OCI-M1 (cell line): ENCODE measurements around the gene GZMB.
"Not testable (repeated sequence)": the region's sequence is repeated elsewhere in the genome, so short reads cannot be mapped to it uniquely, and the experiment has no call there.

ENCODE experiments used
- DNase-seq: peaks from one replicate; lab custom pipeline; 2025; lab: John Stamatoyannopoulos, UW

GZMB gene

GRCh38 chr14:24634158-24634557 lies at the start of gene GZMB:
TSS of gene GZMB (minus strand) at chr14:24634190. CDS start at chr14:24634160, 30 bp downstream.
- no peak for DNase-seq

GRCh38 chr14:24681056-24681455 lies 47.1 kb upstream of the GZMB start:
- no peak for DNase-seq

GRCh38 chr14:24680516-24680915 lies 46.5 kb upstream of the GZMB start:
- no peak for DNase-seq

GRCh38 chr14:24679248-24679961 lies 45.4 kb upstream of the GZMB start:
- DNase-seq, result no peak

GRCh38 chr14:24678801-24679247 lies 44.8 kb upstream of the GZMB start:
- peak; percentile 87 for DNase-seq

GRCh38 chr14:24677956-24678355 lies 44.0 kb upstream of the GZMB start:
- DNase-seq, result no peak

- no peak for DNase-seq
Observed at GRCh38 chr14:24674204-24674970, 40.4 kb upstream of the GZMB start.

- no peak for DNase-seq
Observed at GRCh38 chr14:24673534-24674203, 39.7 kb upstream of the GZMB start.

GRCh38 chr14:24673059-24673458 lies 39.1 kb upstream of the GZMB start:
- no peak for DNase-seq

- DNase-seq, result no peak
Observed at GRCh38 chr14:24670594-24670993, 36.6 kb upstream of the GZMB start.

GRCh38 chr14:24669651-24670050 lies 35.7 kb upstream of the GZMB start:
- DNase-seq, result no peak

GRCh38 chr14:24665440-24665991 lies 31.5 kb upstream of the GZMB start:
- peak; percentile 7 for DNase-seq

- DNase-seq, result no peak
Observed at GRCh38 chr14:24664366-24664765, 30.4 kb upstream of the GZMB start.

GRCh38 chr14:24662753-24663152 lies 28.8 kb upstream of the GZMB start:
- no peak for DNase-seq

- DNase-seq, result no peak
Observed at GRCh38 chr14:24659916-24660570, 26.1 kb upstream of the GZMB start.

- DNase-seq, result not testable (repeated sequence)
Observed at GRCh38 chr14:24648361-24648760, 14.4 kb upstream of the GZMB start.

GRCh38 chr14:24639905-24640304 lies 5.9 kb upstream of the GZMB start:
- no peak for DNase-seq

GRCh38 chr14:24639270-24639669 lies 5.3 kb upstream of the GZMB start:
- DNase-seq, result no peak

- no peak for DNase-seq
Observed at GRCh38 chr14:24633353-24633752, 637 bp downstream of the GZMB start.

- no peak for DNase-seq
Observed at GRCh38 chr14:24632761-24633160, 1.2 kb downstream of the GZMB start.

- no peak for DNase-seq
Observed at GRCh38 chr14:24632336-24632735, 1.7 kb downstream of the GZMB start.

GRCh38 chr14:24631749-24632335 lies 2.1 kb downstream of the GZMB start:
- DNase-seq, result no peak
